Measurements from ENCODE around the gene TP73. TPM values are rescaled to one million over a fixed set of nuclear protein-coding genes. Genes with fewer than 3 reads are reported as not detected.

TP73 gene
- total RNA-seq (2022) (0.34 and 0.54 TPM in 2 replicates), Bru-seq, nascent RNA (percentile 13 among the genes with signal in this experiment), BruChase-seq, experiment 1, labeled RNA remaining after a 6-hour chase (percentile 15 among the genes with signal in this experiment), BruChase-seq, experiment 2, labeled RNA remaining after a 2-hour chase (percentile 18 among the genes with signal in this experiment)
- long read RNA-seq, result 0 reads

DNA sequence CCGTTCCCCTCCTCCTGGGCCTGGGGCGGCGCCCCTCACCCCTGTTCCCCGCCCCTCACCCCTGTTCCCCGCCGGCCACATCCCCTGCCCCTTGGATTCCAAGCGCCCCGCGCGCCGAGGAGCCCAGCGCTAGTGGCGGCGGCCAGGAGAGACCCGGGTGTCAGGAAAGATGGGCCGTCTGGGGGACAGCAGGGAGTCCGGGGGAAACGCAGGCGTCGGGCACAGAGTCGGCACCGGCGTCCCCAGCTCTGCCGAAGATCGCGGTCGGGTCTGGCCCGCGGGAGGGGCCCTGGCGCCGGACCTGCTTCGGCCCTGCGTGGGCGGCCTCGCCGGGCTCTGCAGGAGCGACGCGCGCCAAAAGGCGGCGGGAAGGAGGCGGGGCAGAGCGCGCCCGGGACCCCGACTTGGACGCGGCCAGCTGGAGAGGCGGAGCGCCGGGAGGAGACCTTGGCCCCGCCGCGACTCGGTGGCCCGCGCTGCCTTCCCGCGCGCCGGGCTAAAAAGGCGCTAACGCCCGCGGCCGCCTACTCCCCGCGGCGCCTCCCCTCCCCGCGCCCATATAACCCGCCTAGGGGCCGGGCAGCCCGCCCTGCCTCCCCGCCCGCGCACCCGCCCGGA is at the start of gene TP73:
TSS of gene TP73 (plus strand) at position 587 of the 618 bp plus-strand sequence. CDS start 29,850 bp downstream, outside the sequence.
- CTCF ChIA-PET, result no interaction called here
- Mint-ChIP-seq H3K9me3 (ENCODE audit: low read depth, unreplicated experiment) (no peaks in the 10 kb centered on the region), H3K36me3 (ENCODE audit: insufficient read depth, unreplicated experiment) (peaks cover 10% of the 10 kb centered on the region), H3K4me1 (ENCODE audit: low read depth, unreplicated experiment) (no peaks in the 10 kb centered on the region), H3K4me3 (ENCODE audit: low read depth, unreplicated experiment) (peak within 1 kb of the TSS; percentile 51), H3K27ac (ENCODE audit: unreplicated experiment) (no peak within 1 kb of the TSS), H3K27me3 (ENCODE audit: unreplicated experiment) (peaks cover 51% of the 10 kb centered on the region)
- BruUV-seq (replicated peaks), result no TSS peak
- DNase-seq, result no peak
- TF ChIP-seq, protein P1, sequence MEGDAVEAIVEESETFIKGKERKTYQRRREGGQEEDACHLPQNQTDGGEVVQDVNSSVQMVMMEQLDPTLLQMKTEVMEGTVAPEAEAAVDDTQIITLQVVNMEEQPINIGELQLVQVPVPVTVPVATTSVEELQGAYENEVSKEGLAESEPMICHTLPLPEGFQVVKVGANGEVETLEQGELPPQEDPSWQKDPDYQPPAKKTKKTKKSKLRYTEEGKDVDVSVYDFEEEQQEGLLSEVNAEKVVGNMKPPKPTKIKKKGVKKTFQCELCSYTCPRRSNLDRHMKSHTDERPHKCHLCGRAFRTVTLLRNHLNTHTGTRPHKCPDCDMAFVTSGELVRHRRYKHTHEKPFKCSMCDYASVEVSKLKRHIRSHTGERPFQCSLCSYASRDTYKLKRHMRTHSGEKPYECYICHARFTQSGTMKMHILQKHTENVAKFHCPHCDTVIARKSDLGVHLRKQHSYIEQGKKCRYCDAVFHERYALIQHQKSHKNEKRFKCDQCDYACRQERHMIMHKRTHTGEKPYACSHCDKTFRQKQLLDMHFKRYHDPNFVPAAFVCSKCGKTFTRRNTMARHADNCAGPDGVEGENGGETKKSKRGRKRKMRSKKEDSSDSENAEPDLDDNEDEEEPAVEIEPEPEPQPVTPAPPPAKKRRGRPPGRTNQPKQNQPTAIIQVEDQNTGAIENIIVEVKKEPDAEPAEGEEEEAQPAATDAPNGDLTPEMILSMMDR (IDR thresholded peaks at IDR 0.05; ENCODE audit: unreplicated experiment), result no peak
- intact Hi-C loops (cut with micrococcal nuclease; ENCODE audit: unreplicated experiment), result loop anchor here (10.0 kb wide), 1 partner anchor 73 kb away; no protein-coding TSS in a partner anchor

DNA sequence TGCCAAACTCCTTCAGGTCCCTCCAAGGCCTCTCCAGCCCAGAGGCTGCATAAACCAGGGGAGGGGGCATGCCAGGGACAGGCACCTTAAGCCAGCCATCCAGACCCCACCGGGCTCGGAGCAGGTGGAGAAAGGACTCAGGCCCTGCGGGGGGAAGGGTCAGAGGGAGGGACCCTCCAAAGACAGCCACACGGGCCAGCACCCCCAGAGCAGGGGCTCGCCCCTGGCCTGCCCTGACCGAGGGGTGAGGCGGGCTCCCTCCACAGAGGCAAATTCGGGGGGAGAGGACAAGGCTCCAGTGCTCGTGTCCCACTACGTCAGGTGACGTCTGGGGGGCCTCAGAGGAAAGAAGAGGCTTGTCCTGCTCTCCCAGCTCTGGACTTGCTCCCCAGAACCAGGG is 49.2 kb upstream of the TP73 start:
- Mint-ChIP-seq H3K27me3 (ENCODE audit: unreplicated experiment) (no peaks in the 10 kb centered on the region), H3K4me1 (ENCODE audit: low read depth, unreplicated experiment) (no peaks in the 10 kb centered on the region), H3K9me3 (ENCODE audit: low read depth, unreplicated experiment) (no peaks in the 10 kb centered on the region), H3K36me3 (ENCODE audit: insufficient read depth, unreplicated experiment) (peaks cover 7% of the 10 kb centered on the region), H3K4me3 (ENCODE audit: low read depth, unreplicated experiment) (no peak overlapping the region), H3K27ac (ENCODE audit: unreplicated experiment) (no peak overlapping the region)
- CTCF ChIA-PET, result no interaction called here
- no TSS peak for BruUV-seq (replicated peaks)
- TF ChIP-seq, protein P1 (IDR thresholded peaks at IDR 0.05; ENCODE audit: unreplicated experiment), result no peak
- no peak for DNase-seq
- intact Hi-C loops (cut with micrococcal nuclease; ENCODE audit: unreplicated experiment), result no loop called here

DNA sequence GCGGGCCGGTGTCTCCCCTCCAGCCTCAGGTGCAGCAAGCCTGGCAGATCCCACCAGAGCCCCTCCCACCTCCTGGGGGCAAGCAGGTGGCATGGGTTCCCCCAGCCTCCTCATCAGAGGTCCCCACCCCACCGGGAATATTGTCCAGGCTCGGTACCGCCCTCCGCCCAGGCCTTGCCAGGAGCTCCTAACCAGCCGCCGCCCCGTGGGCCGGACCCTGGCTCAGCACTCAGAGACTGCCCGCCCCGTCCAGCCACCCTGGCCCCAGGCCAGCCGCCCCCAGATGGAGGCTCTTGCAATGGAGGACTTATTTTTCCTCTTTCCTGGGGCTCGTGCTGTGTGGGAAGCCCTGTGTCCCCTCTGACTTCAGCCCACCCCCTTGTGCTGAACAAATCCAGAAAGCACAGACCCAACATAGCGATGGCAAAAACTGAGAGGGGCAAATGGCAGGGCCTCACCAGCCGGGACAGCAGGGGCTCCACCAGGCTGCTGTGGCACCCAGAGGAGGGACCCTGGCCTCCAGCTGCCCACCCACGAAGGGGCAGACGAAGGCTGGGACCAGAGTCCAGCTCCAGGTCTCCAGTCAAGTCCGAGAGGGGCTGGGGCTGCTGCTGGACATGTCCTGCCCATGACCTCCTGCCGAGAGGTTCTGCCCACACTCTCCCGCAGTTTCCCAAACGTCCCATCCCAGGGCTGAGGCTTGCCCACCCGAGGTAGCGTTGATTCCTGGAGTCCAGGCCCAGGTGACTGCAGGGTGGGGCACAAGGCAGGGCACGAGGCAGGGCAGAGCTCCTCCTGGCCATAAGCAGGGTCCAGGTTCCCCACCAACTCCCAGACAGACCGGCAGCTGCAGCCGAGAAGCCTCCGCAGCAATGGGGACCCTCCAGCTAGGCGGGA is 48.5 kb upstream of the TP73 start:
- H3K36me3 Mint-ChIP-seq (ENCODE audit: insufficient read depth, unreplicated experiment), result peaks cover 4% of the 10 kb centered on the region
- H3K27ac Mint-ChIP-seq (ENCODE audit: unreplicated experiment), result no peak overlapping the region
- TF ChIP-seq, protein P1 (IDR thresholded peaks at IDR 0.05; ENCODE audit: unreplicated experiment), result no peak
- no peaks in the 10 kb centered on the region for H3K4me1 Mint-ChIP-seq (ENCODE audit: low read depth, unreplicated experiment)
- DNase-seq, result no peak
- H3K27me3 Mint-ChIP-seq (ENCODE audit: unreplicated experiment), result no peaks in the 10 kb centered on the region
- CTCF ChIA-PET, result interaction anchor here (0.8 to 1.5 kb wide), 3 partner anchors 15 to 151 kb away, joined by 3 to 4 read pairs (median 3); no protein-coding TSS in a partner anchor
- H3K9me3 Mint-ChIP-seq (ENCODE audit: low read depth, unreplicated experiment), result no peaks in the 10 kb centered on the region
- BruUV-seq (replicated peaks), result no TSS peak
- intact Hi-C loops (cut with micrococcal nuclease; ENCODE audit: unreplicated experiment), result no loop called here
- H3K4me3 Mint-ChIP-seq (ENCODE audit: low read depth, unreplicated experiment), result no peak overlapping the region

DNA sequence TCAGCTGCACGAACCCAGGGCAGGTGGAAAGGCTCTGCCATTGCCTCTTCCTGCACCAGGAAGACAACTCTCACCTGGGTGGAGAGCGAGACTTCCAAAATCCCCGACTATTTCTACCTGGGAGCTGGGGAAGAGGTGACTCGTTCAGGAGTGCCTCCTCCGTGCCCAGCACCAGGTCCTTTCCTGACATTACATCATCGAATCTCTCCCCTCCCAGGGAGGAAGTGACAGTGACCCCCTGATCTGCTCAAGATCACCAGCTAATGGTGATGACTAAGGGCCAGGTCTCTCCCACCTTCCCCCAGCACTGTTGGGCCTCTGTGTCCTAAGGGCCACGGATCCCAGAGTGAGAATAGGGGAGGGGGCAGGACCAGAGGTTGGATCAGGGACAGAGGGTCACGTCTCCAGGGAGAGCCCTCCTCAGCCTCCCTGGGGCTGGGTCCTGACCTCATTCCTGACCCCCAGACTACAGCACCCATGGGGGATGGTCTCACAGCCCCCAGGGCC is 47.8 kb upstream of the TP73 start:
- intact Hi-C loops (cut with micrococcal nuclease; ENCODE audit: unreplicated experiment), result no loop called here
- BruUV-seq (replicated peaks), result no TSS peak

More for the DNA sequence above, 47.8 kb upstream of the TP73 start:
- Mint-ChIP-seq H3K9me3 (ENCODE audit: low read depth, unreplicated experiment) (no peaks in the 10 kb centered on the region), H3K27ac (ENCODE audit: unreplicated experiment) (no peak overlapping the region), H3K4me3 (ENCODE audit: low read depth, unreplicated experiment) (no peak overlapping the region), H3K36me3 (ENCODE audit: insufficient read depth, unreplicated experiment) (no peaks in the 10 kb centered on the region), H3K27me3 (ENCODE audit: unreplicated experiment) (no peaks in the 10 kb centered on the region), H3K4me1 (ENCODE audit: low read depth, unreplicated experiment) (no peaks in the 10 kb centered on the region)
- TF ChIP-seq, protein P1 (IDR thresholded peaks at IDR 0.05; ENCODE audit: unreplicated experiment), result no peak
- CTCF ChIA-PET, result interaction anchor here (0.8 to 1.5 kb wide), 3 partner anchors 15 to 151 kb away, joined by 3 to 4 read pairs (median 3); no protein-coding TSS in a partner anchor
- peak; percentile 28 for DNase-seq
